Thyroid gland (tissue), 4 donors: ENCODE results near the gene SDHAF4. TPM values are rescaled to one million over a fixed set of nuclear protein-coding genes. Genes with fewer than 3 reads are reported as not detected.

Source experiments
- DNase-seq, 2 donors: peaks; one replicate each; pipeline ENCODE4 v3.0.0-alpha.2; 2019
- H3K27ac ChIP-seq, 3 donors: fragments of 200-600 bp; sonication (generic); 1 replicate in 2 of 3; 2 replicates in 1 of 3; pipeline ENCODE4 v1.5.1; 2016 to 2019; ENCODE audit warnings: mild to moderate bottlenecking in 1 of 3, moderate library complexity in 1 of 3
- H3K27me3 ChIP-seq: fragments of 200-600 bp; sonication (generic); one replicate; pipeline ENCODE4 v1.5.1; 2019
- H3K36me3 ChIP-seq, 2 donors: fragments of 200-600 bp; sonication (generic); one replicate each; pipeline ENCODE4 v1.5.1; 2016 to 2019
- H3K4me1 ChIP-seq, 2 donors: fragments of 200-600 bp; sonication (generic); one replicate each; pipeline ENCODE4 v1.5.1; 2017 to 2019
- H3K4me3 ChIP-seq, 3 donors: fragments of 200-600 bp; sonication (generic); replicated peaks in 1 of 3; 1 replicate in 2 of 3; 2 replicates in 1 of 3; pipeline ENCODE4 v1.5.1; 2016; ENCODE audit warnings: mild to moderate bottlenecking in 1 of 3
- H3K9me3 ChIP-seq: fragments of 200-600 bp; sonication (generic); one replicate; pipeline ENCODE4 v1.5.1; 2017
- CTCF ChIP-seq, 6 experiments: fragments of 200-600 bp in 3 of 6; fragments of 450-650 bp in 3 of 6; sonication (generic) in 3 of 6; IDR thresholded peaks; one replicate each; pipeline ENCODE4 v1.5.1; 2016 to 2019; ENCODE audit warnings: antibody characterized with exemption in 6 of 6, mild to moderate bottlenecking in 2 of 6, inconsistent platforms in 1 of 6, moderate library complexity in 1 of 6
- POLR2A ChIP-seq, 2 donors: fragments of 450-650 bp; IDR thresholded peaks; one replicate each; pipeline ENCODE4 v1.6.1; 2017; ENCODE audit warnings: antibody characterized with exemption in 2 of 2, mild to moderate bottlenecking in 2 of 2, moderate library complexity in 1 of 2
- WGBS, 2 donors: methylation state at CpG; one replicate each; pipeline ENCODE4 v1.1.5; 2017; 5-methylcytosine and 5-hydroxymethylcytosine counted together
- intact Hi-C: fragments of 100-400 bp; cut with DNase I; formaldehyde crosslinking; loops from one replicate; pipeline ENCODE4 v1.15.1; 2023
- total RNA-seq, 4 donors: library from RNA; depleted of rRNA; stranded (reverse); fragments of >200 nt; gene quantifications; one replicate each; pipeline ENCODE4 v1.2.3, GENCODE V29; 2016

Gene SDHAF4
- total RNA-seq, 4 donors from 2014 or later, result 4.3 to 19.2 (median 9.9) TPM

DNA sequence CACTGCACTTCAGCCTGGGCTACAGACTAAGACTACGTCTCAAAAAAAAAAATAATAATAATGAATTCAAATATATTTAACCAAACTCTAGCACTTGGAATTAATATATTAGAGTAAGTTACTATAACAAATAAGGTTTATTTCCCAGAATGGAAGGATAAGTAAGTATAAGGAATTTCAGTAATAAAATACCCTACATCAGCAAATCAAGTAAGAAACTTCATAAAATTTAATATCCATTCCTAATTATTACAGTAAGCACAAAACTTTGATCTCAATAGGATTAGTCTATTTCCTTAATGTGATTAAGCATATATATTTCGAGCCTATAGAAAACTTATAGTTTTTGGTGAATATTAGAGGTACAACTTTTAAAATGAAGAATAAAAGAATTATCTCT is 36.7 kb upstream of the SDHAF4 start:
- intact Hi-C loops, result no loop called here
- WGBS, 2 donors, result 94 to 98% methylated on average over 2 of the region's 2 CpGs
- no peaks in the 10 kb centered on the region for H3K27me3 ChIP-seq
- H3K4me3 ChIP-seq, result no peak overlapping the region
- no peaks in the 10 kb centered on the region for H3K4me1 ChIP-seq
- no peak overlapping the region for H3K27ac ChIP-seq
- DNase-seq, result no peak
- H3K36me3 ChIP-seq, result no peaks in the 10 kb centered on the region
- H3K9me3 ChIP-seq, result no peaks in the 10 kb centered on the region
- TF ChIP-seq POLR2A (IDR thresholded peaks at IDR 0.05) (no peak), CTCF (IDR thresholded peaks at IDR 0.05) (no peak)

- H3K4me1 ChIP-seq, result no peaks in the 10 kb centered on the region
- intact Hi-C loops, result no loop called here
- no peak overlapping the region for H3K4me3 ChIP-seq
- H3K27ac ChIP-seq, result no peak overlapping the region
- DNase-seq, result no peak
- no peak for TF ChIP-seq CTCF (IDR thresholded peaks at IDR 0.05)
- H3K36me3 ChIP-seq, result no peaks in the 10 kb centered on the region
- 100% methylated on average over 1 of the region's 1 CpG for WGBS, 2 donors
- H3K9me3 ChIP-seq, result no peaks in the 10 kb centered on the region
- no peaks in the 10 kb centered on the region for H3K27me3 ChIP-seq
Observed at GRCh38 chr6:70531133-70531532, 35.6 kb upstream of the SDHAF4 start.

DNA sequence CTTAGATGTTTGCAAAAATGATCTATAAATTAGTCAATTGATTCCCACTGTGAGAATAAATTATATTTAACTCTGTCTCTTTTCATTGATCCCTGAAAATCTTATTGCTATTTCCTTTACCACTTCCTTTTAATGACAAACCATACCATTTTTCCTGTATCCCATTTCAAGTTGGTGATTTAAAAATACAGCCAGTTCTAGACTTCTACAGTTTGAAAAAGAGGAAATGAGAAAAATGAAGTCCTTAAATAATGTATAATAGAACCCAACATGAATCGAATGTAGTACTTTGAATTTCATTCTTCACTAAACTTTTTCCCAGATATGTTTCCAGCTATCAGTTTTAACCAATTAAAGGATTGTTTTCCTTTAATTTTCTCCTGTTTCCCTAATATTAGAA is 29.5 kb upstream of the SDHAF4 start:
- no peak for TF ChIP-seq POLR2A (IDR thresholded peaks at IDR 0.05)
- TF ChIP-seq CTCF (IDR thresholded peaks at IDR 0.05), result no peak
- 91% methylated on average over 1 of the region's 1 CpG for WGBS, 2 donors
- Histone ChIP-seq H3K4me3 (no peak overlapping the region), H3K27ac (no peak overlapping the region), H3K36me3 (no peaks in the 10 kb centered on the region), H3K9me3 (no peaks in the 10 kb centered on the region), H3K27me3 (no peaks in the 10 kb centered on the region), H3K4me1 (no peaks in the 10 kb centered on the region)
- no peak for DNase-seq
- intact Hi-C loops, result no loop called here

DNA sequence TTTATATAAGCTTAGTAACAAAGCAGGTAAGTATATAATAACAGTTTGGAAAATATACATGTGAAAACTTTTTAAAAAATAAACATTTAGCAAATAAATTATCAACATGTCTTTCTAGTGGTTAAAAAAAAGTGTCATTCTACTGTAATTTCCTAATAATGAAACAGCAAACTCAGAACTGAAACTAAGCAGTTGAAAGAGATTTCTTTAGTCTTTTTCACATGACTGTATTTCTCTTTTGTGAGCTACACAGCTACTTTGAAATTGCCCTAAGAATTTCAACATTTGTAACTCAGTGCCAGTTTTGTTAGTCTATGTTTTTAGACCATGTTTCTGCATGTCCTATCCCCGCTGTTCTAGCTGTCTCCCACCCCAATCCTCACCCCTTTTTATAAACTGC is 28.4 kb upstream of the SDHAF4 start:
- Histone ChIP-seq H3K4me1 (no peaks in the 10 kb centered on the region), H3K36me3 (no peaks in the 10 kb centered on the region), H3K27ac (no peak overlapping the region), H3K27me3 (no peaks in the 10 kb centered on the region), H3K9me3 (no peaks in the 10 kb centered on the region), H3K4me3 (no peak overlapping the region)
- 95 to 98% methylated on average over 1 of the region's 1 CpG for WGBS, 2 donors
- DNase-seq, result no peak
- no peak for TF ChIP-seq POLR2A (IDR thresholded peaks at IDR 0.05)
- intact Hi-C loops, result no loop called here

- H3K36me3 ChIP-seq, result peaks cover 0 to 5% of the 10 kb centered on the region in 2 donors
- no peak overlapping the region for H3K4me3 ChIP-seq
- no peaks in the 10 kb centered on the region for H3K27me3 ChIP-seq
- no peaks in the 10 kb centered on the region for H3K4me1 ChIP-seq
- DNase-seq, result no peak
- H3K9me3 ChIP-seq, result no peaks in the 10 kb centered on the region
- H3K27ac ChIP-seq, result no peak overlapping the region
- intact Hi-C loops, result no loop called here
- TF ChIP-seq CTCF (IDR thresholded peaks at IDR 0.05) (peak in 3 of 6 experiments; percentile 25 to 33 (median 32)), POLR2A (IDR thresholded peaks at IDR 0.05) (no peak)
Observed at GRCh38 chr6:70547313-70547712, 19.4 kb upstream of the SDHAF4 start.

DNA sequence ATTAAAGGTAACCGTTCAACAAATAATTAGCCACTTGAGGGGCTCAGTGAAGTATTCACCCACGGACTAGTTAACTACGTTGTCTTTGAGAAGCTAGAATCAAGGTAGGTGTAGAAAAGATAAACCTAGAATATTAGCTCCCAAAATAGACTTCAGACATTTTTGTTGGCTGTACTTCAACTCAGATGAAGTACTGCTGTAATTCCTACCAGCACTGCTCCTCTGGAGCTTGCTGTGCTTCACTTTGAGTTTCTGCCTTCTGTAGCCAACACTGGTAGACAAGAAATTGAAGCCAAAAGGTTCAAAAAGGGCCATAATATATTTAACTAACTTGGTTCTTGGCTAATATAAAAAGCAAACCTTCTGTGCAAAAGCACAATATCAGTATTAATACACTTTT is 18.8 kb upstream of the SDHAF4 start:
- H3K9me3 ChIP-seq, result no peaks in the 10 kb centered on the region
- H3K4me3 ChIP-seq, result no peak overlapping the region
- no peak overlapping the region for H3K27ac ChIP-seq
- H3K27me3 ChIP-seq, result no peaks in the 10 kb centered on the region
- DNase-seq, result no peak
- H3K36me3 ChIP-seq, result peaks cover 0 to 5% of the 10 kb centered on the region in 2 donors
- TF ChIP-seq CTCF (IDR thresholded peaks at IDR 0.05) (no peak), POLR2A (IDR thresholded peaks at IDR 0.05) (no peak)
- whole genome bisulfite sequencing, 2 donors, result 79 to 82% methylated on average over 3 of the region's 3 CpGs
- H3K4me1 ChIP-seq, result no peaks in the 10 kb centered on the region
- intact Hi-C loops, result no loop called here
